Limb (tissue), 2 donors: ENCODE measurements around the gene ASXL2.
A peak's percentile ranks its signal among the peaks of the same experiment; 100 is the strongest.
"Not testable (repeated sequence)": the region's sequence is repeated elsewhere in the genome, so short reads cannot be mapped to it uniquely, and the experiment has no call there.

ENCODE experiments used
- DNase-seq, 2 donors: peaks; one replicate each; pipeline ENCODE4 v3.0.0-alpha.2; 2016; ENCODE audit errors: extremely low spot score in 2 of 2

Gene ASXL2

GRCh38 chr2:25894135-25894830 lies 16.0 kb upstream of the ASXL2 start:
- peak; percentile 38 to 62 for DNase-seq

- no peak for DNase-seq
Observed at GRCh38 chr2:25891672-25892071, 13.4 kb upstream of the ASXL2 start.

- no peak for DNase-seq
Observed at GRCh38 chr2:25887624-25888242, 9.4 kb upstream of the ASXL2 start.

- DNase-seq: no peak
Observed at GRCh38 chr2:25885933-25886332, 7.6 kb upstream of the ASXL2 start.

GRCh38 chr2:25881764-25882163 lies 3.5 kb upstream of the ASXL2 start:
- DNase-seq: no peak

GRCh38 chr2:25879133-25879730 lies 945 bp upstream of the ASXL2 start:
- no peak for DNase-seq

- peak; percentile 58 to 71 for DNase-seq
Observed at GRCh38 chr2:25877431-25878360, 591 bp downstream of the ASXL2 start.

GRCh38 chr2:25872134-25872533 lies 6.2 kb downstream of the ASXL2 start:
- DNase-seq: no peak

- DNase-seq: no peak
Observed at GRCh38 chr2:25867396-25868003, 10.8 kb downstream of the ASXL2 start.

- no peak for DNase-seq
Observed at GRCh38 chr2:25856377-25856776, 21.9 kb downstream of the ASXL2 start.

- DNase-seq: no peak
Observed at GRCh38 chr2:25855065-25855464, 23.2 kb downstream of the ASXL2 start.

GRCh38 chr2:25854613-25855012 lies 23.7 kb downstream of the ASXL2 start:
- no peak for DNase-seq

GRCh38 chr2:25853038-25853638 lies 25.1 kb downstream of the ASXL2 start:
- DNase-seq: no peak

- DNase-seq: peak in 1 of 2 donors; percentile 81
Observed at GRCh38 chr2:25851740-25852503, 26.4 kb downstream of the ASXL2 start.

GRCh38 chr2:25850400-25850799 lies 27.9 kb downstream of the ASXL2 start:
- not testable (repeated sequence) for DNase-seq

GRCh38 chr2:25849350-25849749 lies 28.9 kb downstream of the ASXL2 start:
- not testable (repeated sequence) for DNase-seq

GRCh38 chr2:25845843-25846505 lies 32.3 kb downstream of the ASXL2 start:
- no peak for DNase-seq

- no peak for DNase-seq
Observed at GRCh38 chr2:25844089-25844488, 34.2 kb downstream of the ASXL2 start.

GRCh38 chr2:25842155-25842554 lies 36.1 kb downstream of the ASXL2 start:
- no peak for DNase-seq
